SK-N-SH treated with all-trans-retinoic acid at 6 μM for 48 hours (cell line): Measurements from ENCODE around the gene ROBO1.

Source experiments
- ATAC-seq: fragments of 200-7000 bp; cut with Tn5 transposase; 3 replicates; pipeline ENCODE4 v1.9.1; 2020; ENCODE audit warnings: mild to moderate bottlenecking, moderate library complexity
- ARNTL ChIP-seq: fragments of 450-650 bp; formaldehyde crosslinking; IDR thresholded peaks from 2 replicates; pipeline ENCODE4 v1.5.0; 2020; ENCODE audit warnings: low read depth, mild to moderate bottlenecking, moderate library complexity, borderline replicate concordance
- BACH2 ChIP-seq: fragments of 250-450 bp; sonication (Bioruptor Pico); IDR thresholded peaks from 2 replicates; pipeline ENCODE4 v1.9.0; 2021; ENCODE audit warnings: mild to moderate bottlenecking, borderline replicate concordance
- CREB5 ChIP-seq: fragments of 250-450 bp; sonication (Bioruptor Pico); IDR thresholded peaks from 2 replicates; pipeline ENCODE4 v1.5.1; 2020; ENCODE audit warnings: low read depth, mild to moderate bottlenecking, moderate library complexity
- CSDC2 ChIP-seq: fragments of 250-450 bp; sonication (Bioruptor Pico); IDR thresholded peaks from 2 replicates; pipeline ENCODE4 v1.5.0; 2020; ENCODE audit warnings: mild to moderate bottlenecking, moderate library complexity
- CSRNP3 ChIP-seq: fragments of 250-450 bp; sonication (Bioruptor Pico); IDR thresholded peaks from 2 replicates; pipeline ENCODE4 v1.5.1; 2021; ENCODE audit warnings: mild to moderate bottlenecking, moderate library complexity
- ESRRG ChIP-seq: fragments of 250-450 bp; sonication (Bioruptor Pico); IDR thresholded peaks from 2 replicates; pipeline ENCODE4 v1.6.1; 2021; ENCODE audit warnings: mild to moderate bottlenecking
- GLIS3 ChIP-seq: fragments of 250-450 bp; sonication (Bioruptor Pico); IDR thresholded peaks from 2 replicates; pipeline ENCODE4 v1.5.0; 2020; ENCODE audit warnings: mild to moderate bottlenecking, moderate library complexity
- ISL1 ChIP-seq: fragments of 250-450 bp; sonication (Bioruptor Pico); IDR thresholded peaks from 2 replicates; pipeline ENCODE4 v2.1.2; 2022; ENCODE audit warnings: mild to moderate bottlenecking, moderate library complexity
- OSR1 ChIP-seq: fragments of 250-450 bp; sonication (Bioruptor Pico); IDR thresholded peaks from 2 replicates; pipeline ENCODE4 v1.8.0; 2022; ENCODE audit warnings: moderate library complexity, mild to moderate bottlenecking, inconsistent platforms
- PATZ1 ChIP-seq: fragments of 250-450 bp; sonication (Bioruptor Pico); IDR thresholded peaks from 2 replicates; pipeline ENCODE4 v1.8.0; 2020; ENCODE audit warnings: mild to moderate bottlenecking, moderate library complexity, borderline replicate concordance
- POU6F1 ChIP-seq: fragments of 250-450 bp; sonication (Bioruptor Pico); IDR thresholded peaks from 2 replicates; pipeline ENCODE4 v1.8.0; 2021; ENCODE audit warnings: low read depth, mild to moderate bottlenecking, moderate library complexity, borderline replicate concordance
- PPARA ChIP-seq: fragments of 250-450 bp; sonication (Bioruptor Pico); IDR thresholded peaks from 2 replicates; pipeline ENCODE4 v1.5.0; 2020; ENCODE audit warnings: mild to moderate bottlenecking, borderline replicate concordance
- RARB ChIP-seq: fragments of 250-450 bp; sonication (Bioruptor Pico); IDR thresholded peaks from 2 replicates; pipeline ENCODE4 v1.8.0; 2021; ENCODE audit warnings: mild to moderate bottlenecking, moderate library complexity
- TCF4 ChIP-seq: fragments of 250-450 bp; sonication (Bioruptor Pico); IDR thresholded peaks from 2 replicates; pipeline ENCODE4 v1.8.0; 2021; ENCODE audit warnings: mild to moderate bottlenecking, moderate library complexity, borderline replicate concordance
- TOX ChIP-seq: fragments of 250-450 bp; sonication (Bioruptor Pico); IDR thresholded peaks from 2 replicates; pipeline ENCODE4 v1.8.0; 2021; ENCODE audit warnings: mild to moderate bottlenecking, moderate library complexity, borderline replicate concordance
- TSHZ2 ChIP-seq: fragments of 250-450 bp; sonication (Bioruptor Pico); IDR thresholded peaks from 2 replicates; pipeline ENCODE4 v1.5.0; 2020; ENCODE audit warnings: mild to moderate bottlenecking, moderate library complexity
- ZC3H10 ChIP-seq: fragments of 250-450 bp; sonication (Bioruptor Pico); IDR thresholded peaks from 2 replicates; pipeline ENCODE4 v1.5.1; 2021; ENCODE audit warnings: mild to moderate bottlenecking, moderate library complexity
- ZFP3 ChIP-seq: fragments of 250-450 bp; sonication (Bioruptor Pico); IDR thresholded peaks from 2 replicates; pipeline ENCODE4 v1.5.0; 2020; ENCODE audit warnings: mild to moderate bottlenecking, moderate library complexity
- ZFP30 ChIP-seq: fragments of 450-650 bp; formaldehyde crosslinking; IDR thresholded peaks from 2 replicates; pipeline ENCODE4 v1.5.0; 2022; ENCODE audit warnings: mild to moderate bottlenecking, moderate library complexity
- ZNF565 ChIP-seq: fragments of 450-650 bp; formaldehyde crosslinking; conservative IDR thresholded peaks from 2 replicates; pipeline ENCODE4 v1.5.0; 2020; ENCODE audit warnings: low read depth, mild to moderate bottlenecking, moderate library complexity
- ZNF70 ChIP-seq: fragments of 450-650 bp; formaldehyde crosslinking; IDR thresholded peaks from 2 replicates; pipeline ENCODE4 v1.5.0; 2020; ENCODE audit warnings: mild to moderate bottlenecking, moderate library complexity
- ZNF8 ChIP-seq: fragments of 450-650 bp; formaldehyde crosslinking; IDR thresholded peaks from 2 replicates; pipeline ENCODE4 v1.5.0; 2020; ENCODE audit warnings: mild to moderate bottlenecking, moderate library complexity

The ROBO1 gene

GRCh38 chr3:79027593-79027992, 740.2 kb downstream of the ROBO1 start:
- no peak for ATAC-seq
- TF ChIP-seq GLIS3, result no peak
- no peak for TF ChIP-seq ZFP30
- TF ChIP-seq CREB5 (CRISPR knock-in tag), result no peak
- TF ChIP-seq ZFP3 (CRISPR knock-in tag), result no peak
- TF ChIP-seq ARNTL (CRISPR knock-in tag), result no peak
- no peak for TF ChIP-seq ZNF70
- TF ChIP-seq ESRRG (CRISPR knock-in tag), result no peak
- TF ChIP-seq POU6F1 (CRISPR knock-in tag), result no peak
- TF ChIP-seq TCF4 (CRISPR knock-in tag), result no peak
- no peak for TF ChIP-seq ISL1
- TF ChIP-seq PATZ1 (CRISPR knock-in tag), result no peak
- no peak for TF ChIP-seq ZNF8
- TF ChIP-seq TSHZ2 (CRISPR knock-in tag), result no peak
- TF ChIP-seq RARB (CRISPR knock-in tag), result no peak
- TF ChIP-seq CSDC2 (CRISPR knock-in tag), result no peak
- no peak for TF ChIP-seq BACH2 (CRISPR knock-in tag)
- TF ChIP-seq ZC3H10 (CRISPR knock-in tag), result no peak
- no peak for TF ChIP-seq TOX
- no peak for TF ChIP-seq ZNF565 (CRISPR knock-in tag)
- TF ChIP-seq, all 23 proteins: peak for 0

- TF ChIP-seq RARB (CRISPR knock-in tag) (no peak), CSDC2 (CRISPR knock-in tag) (no peak), OSR1 (CRISPR knock-in tag) (no peak), ARNTL (CRISPR knock-in tag) (no peak), PPARA (no peak), CSRNP3 (CRISPR knock-in tag) (no peak), ZFP30 (no peak), ISL1 (no peak), ESRRG (CRISPR knock-in tag) (no peak), PATZ1 (CRISPR knock-in tag) (no peak), ZNF8 (no peak), TCF4 (CRISPR knock-in tag) (no peak)
- ATAC-seq, result peak; percentile 0; the same call in 2 of the 3 replicates
Measured at GRCh38 chr3:79019924-79020173, 747.9 kb downstream of the ROBO1 start.
